GM23338 (cell line): ENCODE measurements around the gene ARHGAP10.
"Not testable (repeated sequence)": the region's sequence is repeated elsewhere in the genome, so short reads cannot be mapped to it uniquely, and the experiment has no call there.

Experiments
- CREB1 ChIP-seq: fragments of 250-450 bp; sonication (Bioruptor Pico); IDR thresholded peaks from 2 replicates; pipeline ENCODE4 v1.5.0; 2020; ENCODE audit warnings: low read depth, mild to moderate bottlenecking, moderate library complexity
- CTCF ChIP-seq, 2 experiments: fragments of 200-600 bp in 1 of 2; sonication (generic) in 1 of 2; conservative IDR thresholded peaks; 2 replicates each; pipeline versions ENCODE4 v1.5.1 to v1.6.1; 2016 to 2017; ENCODE audit warnings: antibody characterized with exemption in 2 of 2, low read depth in 2 of 2, mild to moderate bottlenecking in 2 of 2, moderate library complexity in 1 of 2
- EZH2phosphoT487 ChIP-seq: fragments of 200-600 bp; sonication (generic); IDR thresholded peaks from one replicate; pipeline ENCODE4 v1.8.1; 2018; ENCODE audit warnings: antibody characterized with exemption; ENCODE audit not compliant: unreplicated experiment
- JUNB ChIP-seq: IDR thresholded peaks from one replicate; pipeline ENCODE4 v1.6.1; 2016; ENCODE audit warnings: antibody characterized with exemption; ENCODE audit not compliant: unreplicated experiment
- NANOG ChIP-seq: IDR thresholded peaks from 2 replicates; pipeline ENCODE4 v1.6.1; 2016; ENCODE audit warnings: antibody characterized with exemption, borderline replicate concordance
- POLR2AphosphoS5 ChIP-seq: IDR thresholded peaks from 2 replicates; pipeline ENCODE4 v1.6.1; 2016; ENCODE audit warnings: antibody characterized with exemption, low read depth
- REST ChIP-seq: IDR thresholded peaks from one replicate; pipeline ENCODE4 v1.6.1; 2018; ENCODE audit warnings: antibody characterized with exemption; ENCODE audit not compliant: unreplicated experiment
- ZNF114 ChIP-seq: fragments of 250-450 bp; sonication (Bioruptor Pico); IDR thresholded peaks from 2 replicates; pipeline ENCODE4 v1.5.0; 2020; ENCODE audit warnings: mild to moderate bottlenecking, moderate library complexity

GRCh38 chr4:147912106-147912505 is 180.2 kb downstream of the ARHGAP10 start:
- TF ChIP-seq CTCF (conservative IDR thresholded peaks at IDR 0.05; ENCODE audit: low read depth in 2 of 2); CREB1 (CRISPR knock-in tag); POLR2AphosphoS5; REST; JUNB; EZH2phosphoT487; ZNF114 (CRISPR knock-in tag); NANOG: not testable (repeated sequence)
